Activated CD8-positive, alpha-beta memory T cell treated with anti-CD3 and anti-CD28 coated beads for 24 hours (primary cell): ENCODE data around the gene UBTD2.
"Not testable (repeated sequence)": the region's sequence is repeated elsewhere in the genome, so short reads cannot be mapped to it uniquely, and the experiment has no call there.

Source experiments
- DNase-seq: peaks from one replicate; pipeline ENCODE4 v3.0.0-alpha.2; 2020

UBTD2 gene

GRCh38 chr5:172245046-172245445 is 38.5 kb downstream of the UBTD2 start:
- no peak for DNase-seq

DNA sequence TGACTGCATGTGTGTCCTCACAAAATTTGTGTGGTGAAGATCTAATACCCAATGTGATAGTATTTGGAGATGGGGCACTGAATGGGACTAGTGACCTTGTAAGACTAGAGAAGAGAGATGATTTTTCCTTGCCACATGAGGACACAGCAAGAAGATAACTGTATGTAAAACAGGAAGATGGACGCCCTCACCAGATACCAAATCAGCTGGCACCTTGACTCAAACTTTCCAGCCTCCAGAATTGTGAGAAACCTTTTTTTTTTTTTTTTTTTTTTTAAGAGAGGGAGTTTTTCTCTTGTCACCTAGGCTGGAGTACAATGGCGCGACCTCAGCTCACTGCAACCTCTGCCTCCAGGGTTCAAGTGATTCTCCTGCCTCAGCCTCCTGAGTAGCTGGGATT is 40.3 kb downstream of the UBTD2 start:
- no peak for DNase-seq

DNA sequence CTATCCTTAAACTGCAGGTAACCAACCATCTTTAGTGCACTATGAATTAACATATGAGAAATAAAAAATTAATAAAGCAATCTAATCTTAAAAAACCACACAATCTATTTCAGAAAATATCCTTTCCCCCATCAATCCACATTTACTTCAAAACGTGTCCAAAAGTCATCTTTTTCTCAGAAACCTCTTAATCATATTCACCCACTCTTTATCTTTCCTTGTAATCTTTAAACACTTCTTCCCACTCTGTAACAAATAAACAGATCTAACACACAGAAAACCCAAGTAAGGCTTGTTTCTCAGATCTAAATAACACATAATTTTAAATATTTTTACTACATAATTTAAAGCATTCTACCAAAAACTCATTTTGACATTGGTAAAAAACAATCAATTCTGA is 45.2 kb downstream of the UBTD2 start:
- DNase-seq: no peak

DNA sequence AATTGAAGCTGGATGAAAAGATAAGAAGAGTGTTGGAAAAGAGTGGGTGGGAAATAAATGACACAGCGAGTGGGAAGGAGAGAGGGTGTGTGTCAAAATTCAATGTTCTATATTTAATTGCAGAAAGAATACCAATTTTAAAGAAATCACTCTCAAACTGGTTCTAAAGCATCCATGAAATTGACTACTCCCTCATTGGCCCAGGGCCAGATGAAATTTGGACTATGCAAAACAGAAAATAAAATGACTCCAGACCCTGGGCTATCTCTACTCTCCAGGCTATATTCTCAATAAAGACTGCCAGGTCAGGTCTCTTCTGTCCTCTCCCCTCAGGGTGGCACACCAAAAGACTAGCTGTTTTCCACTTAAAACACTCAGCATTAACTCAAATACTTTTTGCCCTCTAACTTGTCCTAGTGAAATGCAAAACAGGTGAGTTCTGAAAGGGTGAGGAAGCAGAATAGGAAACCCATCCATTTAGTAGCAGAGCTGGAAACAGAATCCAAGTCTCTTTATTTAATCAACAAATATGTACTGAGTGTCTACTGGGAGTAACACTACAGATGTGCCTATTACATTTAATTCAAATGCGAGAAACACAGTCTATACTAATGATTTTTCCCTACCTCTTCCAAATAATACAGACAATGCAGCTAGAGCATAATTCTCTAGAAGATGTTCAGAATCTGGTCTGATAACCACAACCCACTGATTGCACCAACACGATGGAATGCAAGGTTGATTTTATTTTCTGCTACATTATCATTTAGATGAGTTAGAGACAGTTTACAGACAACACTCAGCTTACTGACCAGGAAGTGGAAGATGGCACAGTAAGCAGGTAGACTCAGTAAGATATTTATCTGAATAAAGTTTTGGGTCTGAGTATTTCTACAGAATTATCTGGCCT is 47.5 kb downstream of the UBTD2 start:
- no peak for DNase-seq

- no peak for DNase-seq
Observed at GRCh38 chr5:172235132-172235780, 48.3 kb downstream of the UBTD2 start.

DNA sequence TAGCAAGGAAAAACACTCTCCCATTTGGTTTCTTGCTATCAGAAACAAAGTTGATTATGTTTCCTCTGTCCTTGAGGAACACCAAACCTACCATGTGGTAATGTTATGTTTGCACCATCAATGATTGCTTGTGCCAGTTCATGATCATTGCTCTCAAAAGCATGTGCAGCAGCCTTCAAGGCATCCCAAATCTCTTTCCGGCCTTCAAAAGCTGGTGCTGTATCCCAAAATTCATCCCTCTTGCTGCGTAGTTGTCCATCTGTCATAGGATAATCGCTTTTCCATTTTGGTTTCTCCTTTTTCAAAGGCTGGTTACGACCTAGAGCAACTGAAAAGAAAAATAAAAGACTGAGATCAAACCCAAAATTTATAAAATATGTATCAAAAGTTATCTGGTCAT is 49.5 kb downstream of the UBTD2 start:
- no peak for DNase-seq

GRCh38 chr5:172229904-172230303 is 53.7 kb downstream of the UBTD2 start:
- no peak for DNase-seq

GRCh38 chr5:172224996-172225395 is 58.6 kb downstream of the UBTD2 start:
- no peak for DNase-seq

DNA sequence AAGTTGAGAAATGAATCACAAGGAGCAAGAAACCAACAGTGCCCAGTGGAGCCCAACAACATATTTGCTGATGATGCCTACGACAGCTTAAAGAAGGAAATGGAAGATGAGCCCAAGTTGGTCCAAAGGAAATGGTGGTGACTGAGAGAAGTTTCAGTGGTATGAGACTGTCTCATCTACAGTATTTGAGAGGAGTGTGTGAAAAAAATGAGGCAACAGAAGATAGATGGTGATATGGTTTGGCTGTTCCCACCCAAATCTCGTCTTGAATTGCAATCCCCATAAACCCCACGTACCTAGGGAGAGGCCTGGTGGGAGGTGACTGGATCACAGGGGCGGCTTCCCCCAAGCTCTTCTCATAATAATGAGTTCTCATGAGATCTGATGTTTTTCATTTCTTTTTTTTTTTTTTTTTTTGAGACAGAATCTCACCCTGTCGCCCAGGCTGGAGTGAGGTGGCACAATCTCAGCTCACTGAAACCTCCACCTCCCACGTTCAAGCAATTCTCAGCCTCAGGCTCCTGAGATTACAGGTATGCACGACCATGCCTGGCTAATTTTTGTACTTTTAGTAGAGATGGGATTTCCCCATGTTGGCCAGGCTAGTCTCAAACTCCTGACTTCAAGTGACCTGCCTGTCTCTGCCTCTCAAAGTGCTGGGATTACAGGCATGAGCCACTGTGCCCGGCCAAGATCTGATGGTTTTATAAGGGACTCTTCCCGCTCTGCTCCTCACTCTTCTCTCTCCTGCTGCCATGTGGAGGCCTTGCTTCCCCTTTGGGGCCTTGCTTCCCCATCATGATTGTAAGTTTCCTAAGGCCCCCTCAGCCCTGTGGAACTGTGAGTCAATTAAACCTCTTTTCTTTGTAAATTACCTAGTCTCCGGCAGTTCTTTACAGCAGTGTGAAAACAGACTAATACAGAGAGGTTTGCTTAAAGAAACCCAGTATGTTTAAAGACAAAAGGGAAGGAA is 59.4 kb downstream of the UBTD2 start:
- DNase-seq: peak; percentile 77

DNA sequence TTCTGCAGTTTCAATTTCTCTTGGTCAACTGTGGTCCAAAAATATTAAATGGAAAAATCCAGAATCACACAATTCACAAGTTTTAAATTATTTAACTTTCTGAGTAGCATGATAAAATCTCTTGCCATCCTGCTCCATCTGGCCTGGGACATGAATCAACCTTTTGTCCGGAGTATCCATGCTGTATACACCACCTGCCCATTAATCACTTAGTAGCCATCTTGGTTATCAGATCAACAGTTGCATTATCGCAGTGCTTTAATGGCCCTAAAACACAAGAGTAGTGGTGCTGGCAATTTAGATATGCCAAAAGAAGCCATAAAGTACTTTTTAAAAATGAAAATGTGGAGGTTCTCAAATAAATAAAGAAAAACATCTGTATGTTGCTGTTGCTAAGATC is 64.3 kb downstream of the UBTD2 start:
- no peak for DNase-seq

- no peak for DNase-seq
Observed at GRCh38 chr5:172216345-172216744, 67.2 kb downstream of the UBTD2 start.

GRCh38 chr5:172213126-172213525 is 70.4 kb downstream of the UBTD2 start:
- DNase-seq: no peak

DNA sequence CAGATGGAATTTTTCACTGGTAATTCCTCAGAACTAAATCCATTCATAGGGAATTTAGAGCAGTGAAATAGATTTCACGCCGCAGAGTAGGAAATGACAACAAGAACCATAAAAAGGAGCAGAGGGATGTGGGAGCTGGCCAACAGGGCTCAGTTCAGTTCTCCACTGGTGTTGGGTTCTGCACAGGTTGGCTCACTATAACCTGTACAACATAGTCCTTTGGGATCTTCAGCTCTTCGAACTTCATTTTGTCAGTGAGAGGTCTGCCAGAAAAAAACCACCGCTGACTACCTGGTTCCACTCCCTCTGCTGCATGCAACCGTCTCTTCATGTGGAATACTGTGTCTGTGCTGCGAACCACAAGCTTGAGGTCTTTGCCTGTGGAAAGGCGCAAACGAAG is 71.9 kb downstream of the UBTD2 start:
- DNase-seq: no peak

GRCh38 chr5:172209714-172210113 is 73.8 kb downstream of the UBTD2 start:
- no peak for DNase-seq

- DNase-seq: no peak
Observed at GRCh38 chr5:172207511-172207910, 76.1 kb downstream of the UBTD2 start.

DNA sequence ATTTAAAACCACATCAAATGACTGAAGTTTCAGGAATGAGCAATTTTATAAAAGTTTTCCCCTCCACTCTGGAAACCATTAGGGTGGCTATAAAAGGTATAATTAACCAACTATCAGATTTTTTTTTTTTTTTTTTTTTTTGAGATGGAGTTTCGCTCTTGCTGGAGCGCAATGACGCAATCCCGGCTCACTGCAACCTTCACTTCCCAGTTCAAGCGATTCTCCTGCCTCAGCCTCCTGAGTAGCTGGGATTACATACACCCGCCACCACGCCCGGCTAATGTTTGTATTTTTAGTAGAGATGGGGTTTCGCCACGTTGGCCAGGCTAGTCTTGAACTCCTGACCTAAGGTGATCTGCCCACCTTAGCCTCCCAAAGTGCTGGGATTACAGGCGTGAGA is 77.6 kb downstream of the UBTD2 start:
- not testable (repeated sequence) for DNase-seq

- DNase-seq: no peak
Observed at GRCh38 chr5:172200476-172200875, 83.1 kb downstream of the UBTD2 start.

- no peak for DNase-seq
Observed at GRCh38 chr5:172199446-172199845, 84.1 kb downstream of the UBTD2 start.

- DNase-seq: not testable (repeated sequence)
Observed at GRCh38 chr5:172197775-172198174, 85.8 kb downstream of the UBTD2 start.

DNA sequence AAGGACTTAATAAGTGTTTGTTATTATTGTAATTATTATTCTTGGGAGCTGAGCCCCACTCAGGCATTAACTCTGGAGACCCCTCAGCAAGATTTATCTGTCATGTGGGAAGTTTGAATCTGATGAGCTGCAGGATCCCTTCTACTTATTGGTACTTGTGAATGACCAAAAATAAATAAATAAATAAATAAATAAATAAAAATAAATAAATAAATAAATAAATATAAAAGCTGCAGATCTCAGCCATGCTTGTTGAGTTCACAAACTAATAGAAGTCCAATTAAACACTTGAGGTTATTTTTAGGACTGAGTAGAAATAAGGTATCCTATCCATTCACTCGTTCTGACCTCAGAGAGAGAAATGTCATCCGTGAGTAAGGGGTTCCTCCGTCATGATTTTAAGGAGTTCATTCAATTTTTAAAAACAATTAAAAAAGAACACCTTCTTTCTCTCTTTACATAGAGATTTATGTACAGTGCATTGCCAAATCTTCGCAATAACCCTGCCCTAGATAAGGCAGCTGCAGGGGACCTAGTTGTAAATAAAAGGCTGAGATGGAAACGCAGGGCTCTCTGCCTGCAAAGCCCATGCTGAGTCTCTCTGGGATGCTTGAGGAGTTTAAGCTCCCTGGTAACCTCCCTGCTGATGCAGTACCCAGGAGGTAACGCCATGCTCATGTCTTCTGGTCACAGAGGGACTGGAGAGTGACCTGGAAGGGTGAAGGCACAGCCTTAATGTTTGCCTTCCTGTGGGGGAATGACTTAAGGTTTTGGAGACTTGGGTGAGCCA is 88.4 kb downstream of the UBTD2 start:
- DNase-seq: no peak

- DNase-seq: no peak
Observed at GRCh38 chr5:172193872-172194271, 89.7 kb downstream of the UBTD2 start, which contains the start of gene EFCAB9. Gene EFCAB9, plus strand, starts transcription at chr5:172194172. Its CDS starts 1 bp downstream, at chr5:172194173.

DNA sequence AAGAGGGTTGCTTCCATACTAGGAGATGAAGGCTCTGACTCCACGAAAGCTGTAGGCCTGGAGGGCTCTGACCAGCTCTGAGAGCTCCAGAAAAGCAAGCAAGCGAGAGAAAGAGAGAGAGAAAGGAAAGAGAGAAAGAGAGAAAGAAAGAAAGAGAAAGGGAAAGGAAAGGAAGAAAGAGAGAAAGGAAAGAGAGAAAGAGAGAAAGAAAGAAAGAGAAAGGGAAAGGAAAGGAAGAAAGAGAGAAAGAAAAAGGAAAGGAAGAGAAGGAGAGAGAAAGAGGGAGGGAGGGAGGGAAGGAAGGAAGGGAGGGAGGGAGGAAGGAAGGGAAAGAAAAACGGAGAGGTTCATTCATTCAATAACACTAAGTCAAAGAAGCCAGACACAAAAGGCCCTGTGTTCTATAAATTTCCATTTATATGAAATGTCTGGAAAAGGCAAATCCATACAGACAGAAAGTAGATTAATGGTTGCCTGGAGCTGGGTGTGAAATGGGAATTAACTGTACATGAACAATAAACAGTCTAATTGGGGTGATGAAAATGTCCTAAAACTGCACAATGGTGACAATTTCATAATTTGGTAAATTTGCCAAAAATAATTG is 93.8 kb downstream of the UBTD2 start:
- no peak for DNase-seq
